Measurements from ENCODE around the gene ADTRP. TPM values are rescaled to one million over a fixed set of nuclear protein-coding genes. Genes with fewer than 3 reads are reported as not detected.

ADTRP gene
- total RNA-seq, 1 experiment from 2014 or later, result 0.86 TPM

- intact Hi-C loops (cut with micrococcal nuclease), result no loop called here
These were observed 3.9 kb upstream of the ADTRP start for GRCh38 chr6:11782524-11782923.

More at GRCh38 chr6:11782524-11782923, 3.9 kb upstream of the ADTRP start:
- ChIA-PET CTCF (no interaction called here), RAD21 (ENCODE audit: low non-redundant PET in 1 of 2, low total read pairs in 2 of 2, uncharacterized antibody in 2 of 2, unreplicated experiment in 2 of 2) (no interaction called here), POLR2A (no interaction called here)
- no peak overlapping the region for H3K4me2 ChIP-seq (ENCODE audit: low read length)
- DNase-seq (ENCODE audit: low read depth, low spot score) (no peak), ATAC-seq (no peak)
- no peaks in the 10 kb centered on the region for H3K36me3 ChIP-seq (ENCODE audit: control insufficient read depth in 1 of 2, insufficient read depth in 2 of 2, low read length in 2 of 2)
- no peaks in the 10 kb centered on the region for H3K9me2 ChIP-seq (ENCODE audit: insufficient read depth)
- TF ChIP-seq, protein P1, sequence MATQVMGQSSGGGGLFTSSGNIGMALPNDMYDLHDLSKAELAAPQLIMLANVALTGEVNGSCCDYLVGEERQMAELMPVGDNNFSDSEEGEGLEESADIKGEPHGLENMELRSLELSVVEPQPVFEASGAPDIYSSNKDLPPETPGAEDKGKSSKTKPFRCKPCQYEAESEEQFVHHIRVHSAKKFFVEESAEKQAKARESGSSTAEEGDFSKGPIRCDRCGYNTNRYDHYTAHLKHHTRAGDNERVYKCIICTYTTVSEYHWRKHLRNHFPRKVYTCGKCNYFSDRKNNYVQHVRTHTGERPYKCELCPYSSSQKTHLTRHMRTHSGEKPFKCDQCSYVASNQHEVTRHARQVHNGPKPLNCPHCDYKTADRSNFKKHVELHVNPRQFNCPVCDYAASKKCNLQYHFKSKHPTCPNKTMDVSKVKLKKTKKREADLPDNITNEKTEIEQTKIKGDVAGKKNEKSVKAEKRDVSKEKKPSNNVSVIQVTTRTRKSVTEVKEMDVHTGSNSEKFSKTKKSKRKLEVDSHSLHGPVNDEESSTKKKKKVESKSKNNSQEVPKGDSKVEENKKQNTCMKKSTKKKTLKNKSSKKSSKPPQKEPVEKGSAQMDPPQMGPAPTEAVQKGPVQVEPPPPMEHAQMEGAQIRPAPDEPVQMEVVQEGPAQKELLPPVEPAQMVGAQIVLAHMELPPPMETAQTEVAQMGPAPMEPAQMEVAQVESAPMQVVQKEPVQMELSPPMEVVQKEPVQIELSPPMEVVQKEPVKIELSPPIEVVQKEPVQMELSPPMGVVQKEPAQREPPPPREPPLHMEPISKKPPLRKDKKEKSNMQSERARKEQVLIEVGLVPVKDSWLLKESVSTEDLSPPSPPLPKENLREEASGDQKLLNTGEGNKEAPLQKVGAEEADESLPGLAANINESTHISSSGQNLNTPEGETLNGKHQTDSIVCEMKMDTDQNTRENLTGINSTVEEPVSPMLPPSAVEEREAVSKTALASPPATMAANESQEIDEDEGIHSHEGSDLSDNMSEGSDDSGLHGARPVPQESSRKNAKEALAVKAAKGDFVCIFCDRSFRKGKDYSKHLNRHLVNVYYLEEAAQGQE (IDR thresholded peaks at IDR 0.05; ENCODE audit: low read depth), result no peak
- TF ChIP-seq JUND (IDR thresholded peaks at IDR 0.05) (no peak), RAD21 (IDR thresholded peaks at IDR 0.05; ENCODE audit: low read depth) (no peak), YY1 (IDR thresholded peaks at IDR 0.05; ENCODE audit: extremely low read depth, insufficient replicate concordance, low read depth, low read length) (no peak), FOSL1 (IDR thresholded peaks at IDR 0.05; ENCODE audit: low read depth) (no peak), EZH2phosphoT487 (IDR thresholded peaks at IDR 0.05; ENCODE audit: borderline replicate concordance) (no peak), ZNF274 (IDR thresholded peaks at IDR 0.05; ENCODE audit: low read depth, low read length) (no peak), POLR2A (IDR thresholded peaks at IDR 0.05; ENCODE audit: borderline replicate concordance, extremely low read depth, insufficient read depth, insufficient read length) (no peak), ZBTB33 (IDR thresholded peaks at IDR 0.05; ENCODE audit: extremely low read depth, insufficient replicate concordance, low read length) (no peak), CBX3 (IDR thresholded peaks at IDR 0.05; ENCODE audit: low read depth) (no peak), POLR2AphosphoS5 (IDR thresholded peaks at IDR 0.05; ENCODE audit: low read depth, low read length) (no peak)
- TF ChIP-seq, protein P2, sequence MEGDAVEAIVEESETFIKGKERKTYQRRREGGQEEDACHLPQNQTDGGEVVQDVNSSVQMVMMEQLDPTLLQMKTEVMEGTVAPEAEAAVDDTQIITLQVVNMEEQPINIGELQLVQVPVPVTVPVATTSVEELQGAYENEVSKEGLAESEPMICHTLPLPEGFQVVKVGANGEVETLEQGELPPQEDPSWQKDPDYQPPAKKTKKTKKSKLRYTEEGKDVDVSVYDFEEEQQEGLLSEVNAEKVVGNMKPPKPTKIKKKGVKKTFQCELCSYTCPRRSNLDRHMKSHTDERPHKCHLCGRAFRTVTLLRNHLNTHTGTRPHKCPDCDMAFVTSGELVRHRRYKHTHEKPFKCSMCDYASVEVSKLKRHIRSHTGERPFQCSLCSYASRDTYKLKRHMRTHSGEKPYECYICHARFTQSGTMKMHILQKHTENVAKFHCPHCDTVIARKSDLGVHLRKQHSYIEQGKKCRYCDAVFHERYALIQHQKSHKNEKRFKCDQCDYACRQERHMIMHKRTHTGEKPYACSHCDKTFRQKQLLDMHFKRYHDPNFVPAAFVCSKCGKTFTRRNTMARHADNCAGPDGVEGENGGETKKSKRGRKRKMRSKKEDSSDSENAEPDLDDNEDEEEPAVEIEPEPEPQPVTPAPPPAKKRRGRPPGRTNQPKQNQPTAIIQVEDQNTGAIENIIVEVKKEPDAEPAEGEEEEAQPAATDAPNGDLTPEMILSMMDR (IDR thresholded peaks at IDR 0.05 in 2 of 3, conservative IDR thresholded peaks at IDR 0.05 in 1 of 3; ENCODE audit: borderline replicate concordance in 1 of 3, insufficient read depth in 1 of 3, low read depth in 2 of 3, low read length in 2 of 3), result no peak
- TF ChIP-seq, protein P3, sequence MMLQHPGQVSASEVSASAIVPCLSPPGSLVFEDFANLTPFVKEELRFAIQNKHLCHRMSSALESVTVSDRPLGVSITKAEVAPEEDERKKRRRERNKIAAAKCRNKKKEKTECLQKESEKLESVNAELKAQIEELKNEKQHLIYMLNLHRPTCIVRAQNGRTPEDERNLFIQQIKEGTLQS (IDR thresholded peaks at IDR 0.05), result no peak
- TF ChIP-seq, protein P4, sequence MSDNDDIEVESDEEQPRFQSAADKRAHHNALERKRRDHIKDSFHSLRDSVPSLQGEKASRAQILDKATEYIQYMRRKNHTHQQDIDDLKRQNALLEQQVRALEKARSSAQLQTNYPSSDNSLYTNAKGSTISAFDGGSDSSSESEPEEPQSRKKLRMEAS (IDR thresholded peaks at IDR 0.05), result no peak
- H3K4me3 ChIP-seq (replicated peaks in 1 of 2; ENCODE audit: low read depth in 1 of 2, low read length in 2 of 2), result no peak overlapping the region
- no peaks in the 10 kb centered on the region for H3K9me3 ChIP-seq (ENCODE audit: control insufficient read depth in 1 of 2, insufficient read depth in 1 of 2, low read depth in 1 of 2, low read length in 2 of 2)
- no peaks in the 10 kb centered on the region for H3K79me2 ChIP-seq (ENCODE audit: insufficient read depth, low read length)
- no peaks in the 10 kb centered on the region for H4K20me1 ChIP-seq (ENCODE audit: insufficient read depth)
- no peak overlapping the region for H3K9ac ChIP-seq (ENCODE audit: low read length)
- no TSS peak for BruUV-seq (replicated peaks)
- no peaks in the 10 kb centered on the region for H3K4me1 ChIP-seq (ENCODE audit: control insufficient read depth in 1 of 2, insufficient read depth in 2 of 2, low read length in 2 of 2)
- no peak overlapping the region for H3K27ac ChIP-seq (ENCODE audit: low read depth, low read length)
- H3K27me3 ChIP-seq (ENCODE audit: insufficient read depth, low read length), result peaks cover 3% of the 10 kb centered on the region; the same call in 1 of the 2 replicates
- H2AFZ ChIP-seq (ENCODE audit: low read depth, low read length, poor library complexity, severe bottlenecking), result no peak overlapping the region

Data from HCT116 (cell line).